Activated T-cell treated with anti-CD3 and anti-CD28 coated beads for 24 hours (primary cell): Measurements from ENCODE around the gene OR5K3.
"Not testable (repeated sequence)": the region's sequence is repeated elsewhere in the genome, so short reads cannot be mapped to it uniquely, and the experiment has no call there.

ENCODE experiments used
- DNase-seq: peaks from one replicate; pipeline ENCODE4 v3.0.0-alpha.2; 2020; ENCODE audit warnings: low read depth

OR5K3 gene

GRCh38 chr3:98390366-98390765 lies at the start of gene OR5K3:
Gene OR5K3 (plus strand): TSS chr3:98390666. CDS start chr3:98390666, 0 bp downstream.
- no peak for DNase-seq

- no peak for DNase-seq
Measured at GRCh38 chr3:98341758-98342157, 48.7 kb upstream of the OR5K3 start.

- DNase-seq, result peak; percentile 20
Measured at GRCh38 chr3:98343647-98344507, 46.6 kb upstream of the OR5K3 start.

GRCh38 chr3:98350082-98350481 lies 40.4 kb upstream of the OR5K3 start:
- DNase-seq, result no peak

- DNase-seq, result no peak
Measured at GRCh38 chr3:98353554-98353953, 36.9 kb upstream of the OR5K3 start, which contains the start of gene OR5K4. Gene OR5K4 (plus strand): TSS chr3:98353854. CDS start chr3:98353854, 0 bp downstream.

- DNase-seq, result no peak
Measured at GRCh38 chr3:98359250-98359649, 31.2 kb upstream of the OR5K3 start.

- DNase-seq, result no peak
Measured at GRCh38 chr3:98359993-98360675, 30.3 kb upstream of the OR5K3 start.

GRCh38 chr3:98360681-98361080 lies 29.8 kb upstream of the OR5K3 start:
- DNase-seq, result no peak

- no peak for DNase-seq
Measured at GRCh38 chr3:98361289-98361688, 29.2 kb upstream of the OR5K3 start.

GRCh38 chr3:98367464-98368246 lies 22.8 kb upstream of the OR5K3 start:
- no peak for DNase-seq

- DNase-seq, result no peak
Measured at GRCh38 chr3:98371186-98371585, 19.3 kb upstream of the OR5K3 start.

GRCh38 chr3:98371853-98372252 lies 18.6 kb upstream of the OR5K3 start:
- no peak for DNase-seq

GRCh38 chr3:98372445-98372844 lies 18.0 kb upstream of the OR5K3 start:
- DNase-seq, result no peak

- no peak for DNase-seq
Measured at GRCh38 chr3:98376631-98377030, 13.8 kb upstream of the OR5K3 start.

GRCh38 chr3:98388147-98388546 lies 2.3 kb upstream of the OR5K3 start:
- DNase-seq, result no peak

GRCh38 chr3:98395101-98395500 lies 4.6 kb downstream of the OR5K3 start:
- DNase-seq, result no peak

GRCh38 chr3:98396482-98396881 lies 6.0 kb downstream of the OR5K3 start:
- DNase-seq, result not testable (repeated sequence)

GRCh38 chr3:98398513-98398912 lies 8.0 kb downstream of the OR5K3 start:
- no peak for DNase-seq

- DNase-seq, result no peak
Measured at GRCh38 chr3:98402507-98402906, 12.0 kb downstream of the OR5K3 start.

GRCh38 chr3:98404010-98404409 lies 13.5 kb downstream of the OR5K3 start:
- no peak for DNase-seq

- DNase-seq, result no peak
Measured at GRCh38 chr3:98406034-98406433, 15.6 kb downstream of the OR5K3 start.

GRCh38 chr3:98432575-98432974 lies 42.1 kb downstream of the OR5K3 start:
- DNase-seq, result no peak
